A673 (cell line): ENCODE measurements around the gene PDE10A.

ENCODE experiments used
- CTCF ChIP-seq: fragments of 300-800, 200-600 bp; sonication (generic); conservative IDR thresholded peaks from 2 replicates; pipeline ENCODE4 v1.5.1; 2017; ENCODE audit warnings: low read depth, mild to moderate bottlenecking, antibody characterized with exemption, low read length, moderate library complexity, mixed read lengths
- EZH2 ChIP-seq: fragments of 200-600 bp; sonication (generic); IDR thresholded peaks from 2 replicates; pipeline ENCODE4 v1.6.1; 2017; ENCODE audit warnings: borderline replicate concordance, low read depth, mild to moderate bottlenecking, mixed read lengths, antibody characterized with exemption, low read length; ENCODE audit not compliant: poor library complexity, severe bottlenecking

- TF ChIP-seq CTCF (no peak), EZH2 (no peak)
Observed at GRCh38 chr6:165659945-165660856, 2.8 kb downstream of the PDE10A start.
